ENCODE data around the gene FGD3. TPM values are rescaled to one million over a fixed set of nuclear protein-coding genes. Genes with fewer than 3 reads are reported as not detected.

The FGD3 gene
- total RNA-seq = not detected in 2 replicates

DNA sequence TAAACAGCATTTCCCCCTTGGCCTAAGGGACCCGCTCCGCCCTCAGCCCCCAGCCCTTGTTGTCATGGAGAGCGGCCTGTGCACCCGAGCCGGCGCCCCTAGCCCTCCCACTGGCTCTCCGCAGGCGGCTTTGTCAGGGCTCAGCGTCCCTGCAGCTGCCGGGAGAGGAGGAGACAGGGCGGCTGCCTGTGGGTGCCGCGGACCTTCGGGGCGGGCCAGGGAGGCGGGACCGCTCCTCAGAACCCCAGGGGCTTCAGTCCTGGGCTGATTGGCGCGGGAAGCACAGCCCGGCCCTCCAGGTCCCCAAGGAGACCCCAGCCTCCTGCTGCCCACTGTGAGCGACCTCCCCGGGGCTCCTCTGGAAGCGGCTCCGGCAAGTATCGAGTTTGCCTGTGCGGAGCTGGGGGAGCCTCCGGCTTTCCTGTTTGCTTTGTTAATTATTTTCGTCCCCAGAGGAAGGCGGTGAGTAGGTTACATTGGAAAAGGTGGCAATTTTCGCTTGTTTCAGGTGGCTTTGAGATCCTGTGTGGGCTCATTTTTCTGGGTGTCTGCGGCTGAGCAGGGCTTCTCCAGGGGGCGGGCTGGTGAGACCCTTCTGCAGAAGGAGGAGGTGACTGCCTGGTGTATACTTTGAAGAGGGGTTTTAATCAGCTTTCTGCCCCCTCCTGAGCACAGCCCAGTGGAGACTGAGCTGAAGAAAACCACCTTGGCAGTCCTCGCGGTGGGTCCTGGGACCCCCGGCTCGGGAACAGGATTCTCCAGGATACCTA lies at the start of gene FGD3:
FGD3 (plus strand) TSS at position 256 of the 770 bp plus-strand sequence. CDS start 28,734 bp downstream, outside the sequence.

GRCh38 chr9:93058355-93059010 lies 111.2 kb downstream of the FGD3 start, which contains the start of gene SUSD3:
SUSD3 (plus strand) TSS chr9:93058701; CDS start chr9:93058743, 42 bp downstream.

Other genes starting within 250 kb of the FGD3 start
- 24.3 and 28.2 TPM in 2 replicates for gene BICD2, start 182.7 kb upstream of the FGD3 start, total RNA-seq
- 3.3 and 4.8 TPM in 2 replicates for gene ZNF484, start 69.5 kb upstream of the FGD3 start, total RNA-seq
- gene SUSD3, start 111.2 kb downstream of the FGD3 start, total RNA-seq = 3.7 and 8.6 TPM in 2 replicates
- gene CARD19, start 148.7 kb downstream of the FGD3 start, total RNA-seq = 55.8 and 89.2 TPM in 2 replicates
- gene NINJ1, start 186.7 kb downstream of the FGD3 start, total RNA-seq = 22.3 and 35.7 TPM in 2 replicates
- not detected in 2 replicates for gene WNK2, start 236.6 kb downstream of the FGD3 start, total RNA-seq

Measured in pericardium fibroblast (primary cell).